CD4-positive, alpha-beta T cell (primary cell): ENCODE measurements around the gene TUBB1. TPM values are rescaled to one million over a fixed set of nuclear protein-coding genes. Genes with fewer than 3 reads are reported as not detected.

Experiments used
- ATAC-seq: fragments of 200-7000 bp; cut with Tn5 transposase; one replicate; pipeline ENCODE4 v1.10.0; 2022; ENCODE audit warnings: mild to moderate bottlenecking; ENCODE audit not compliant: poor library complexity
- CTCF ChIA-PET: fragments of 350-600 bp; sonication (Branson Sonifier 250); formaldehyde crosslinking; loops from one replicate; lab custom pipeline; 2021; ENCODE audit warnings: antibody characterized with exemption, inconsistent platforms; lab: Charles Lee
- POLR2A ChIA-PET: fragments of 350-600 bp; sonication (Branson Sonifier 250); formaldehyde crosslinking; loops from one replicate; lab custom pipeline; 2021; ENCODE audit warnings: antibody characterized with exemption, inconsistent platforms; lab: Charles Lee
- DNase-seq, 14 experiments: peaks; one replicate each; pipeline ENCODE4 v3.0.0-alpha.2; 2013 to 2020; ENCODE audit warnings: mixed read lengths in 2 of 14
- H3K27ac ChIP-seq, 2 donors: one replicate each; pipeline versions ENCODE4 v1.5.1 to v1.7.0; 2013; ENCODE audit warnings: low read length in 2 of 2, low read depth in 1 of 2, mild to moderate bottlenecking in 1 of 2
- H3K27me3 ChIP-seq, 2 experiments: 1 replicate in 1 of 2; 2 replicates in 1 of 2; pipeline versions ENCODE4 v1.6.1 to v1.7.0; 2013; ENCODE audit warnings: low read length in 2 of 2, control low read depth in 1 of 2, mild to moderate bottlenecking in 1 of 2, moderate library complexity in 1 of 2; ENCODE audit not compliant: insufficient read depth in 2 of 2, control insufficient read depth in 1 of 2
- H3K36me3 ChIP-seq: one replicate; pipeline ENCODE4 v1.6.1; 2013; ENCODE audit warnings: low read length, control low read depth; ENCODE audit not compliant: insufficient read depth
- H3K4me1 ChIP-seq: one replicate; pipeline ENCODE4 v1.6.1; 2013; ENCODE audit warnings: low read length, control low read depth; ENCODE audit not compliant: insufficient read depth
- H3K4me3 ChIP-seq: one replicate; pipeline ENCODE4 v1.5.1; 2013; ENCODE audit warnings: mild to moderate bottlenecking, low read length, moderate library complexity
- H3K9me3 ChIP-seq, 2 experiments: 1 replicate in 1 of 2; 2 replicates in 1 of 2; pipeline versions ENCODE4 v1.6.1 to v1.7.0; 2013; ENCODE audit warnings: low read length in 2 of 2, mild to moderate bottlenecking in 2 of 2, control low read depth in 1 of 2, moderate library complexity in 1 of 2; ENCODE audit not compliant: control insufficient read depth in 1 of 2, insufficient read depth in 1 of 2
- H3K27ac Mint-ChIP-seq: one replicate; pipeline ENCODE4 v1.8.0; 2020; ENCODE audit warnings: mixed read lengths
- H3K27me3 Mint-ChIP-seq: one replicate; pipeline ENCODE4 v1.8.0; 2021; ENCODE audit warnings: mixed read lengths
- H3K36me3 Mint-ChIP-seq: one replicate; pipeline ENCODE4 v1.8.0; 2021; ENCODE audit warnings: low read depth, mixed read lengths
- H3K4me1 Mint-ChIP-seq: one replicate; pipeline ENCODE4 v1.8.0; 2021; ENCODE audit warnings: low read depth, mixed read lengths
- H3K4me3 Mint-ChIP-seq: one replicate; pipeline ENCODE4 v1.8.0; 2020; ENCODE audit warnings: mild to moderate bottlenecking, mixed read lengths
- H3K9me3 Mint-ChIP-seq: one replicate; pipeline ENCODE4 v1.8.0; 2020; ENCODE audit warnings: mixed read lengths
- CTCF ChIP-seq: fragments of 200-600 bp; IDR thresholded peaks from one replicate; pipeline ENCODE4 v1.8.0; 2022; ENCODE audit warnings: antibody characterized with exemption, mild to moderate bottlenecking
- intact Hi-C, 2 experiments: fragments of 100-400 bp; cut with DNase I in 1 of 2; cut with micrococcal nuclease in 1 of 2; formaldehyde crosslinking; loops; one replicate each; pipeline versions ENCODE4 v1.15.1 to v1.9.0; 2023 to 2025; cut with DNase I, micrococcal nuclease
- total RNA-seq, 174 experiments: library from RNA in 2 of 174; stranded (reverse) in 2 of 174; gene quantifications; one replicate each; pipeline ENCODE4 v1.2.3 and lab custom pipeline; 2021 to 2026

Gene TUBB1
- total RNA-seq, 2 experiments from 2014 or later: 0.11 to 0.17 TPM

- H3K27ac Mint-ChIP-seq: no peak overlapping the region
- no peak for DNase-seq
- no peak for TF ChIP-seq CTCF
- no peaks in the 10 kb centered on the region for H3K36me3 Mint-ChIP-seq
- Histone ChIP-seq H3K36me3 (no peaks in the 10 kb centered on the region), H3K4me3 (no peak overlapping the region), H3K27me3 (no peaks in the 10 kb centered on the region), H3K27ac (no peak overlapping the region), H3K4me1 (no peaks in the 10 kb centered on the region), H3K9me3 (no peaks in the 10 kb centered on the region)
- H3K27me3 Mint-ChIP-seq: peaks cover 3% of the 10 kb centered on the region
- H3K9me3 Mint-ChIP-seq: no peaks in the 10 kb centered on the region
- POLR2A ChIA-PET: no interaction called here
- no peak for ATAC-seq
- intact Hi-C loops: no loop called here
- CTCF ChIA-PET: no interaction called here
- no peak overlapping the region for H3K4me3 Mint-ChIP-seq
- H3K4me1 Mint-ChIP-seq: no peaks in the 10 kb centered on the region
Measured at GRCh38 chr20:59069026-59069425, 49.8 kb downstream of the TUBB1 start.

- intact Hi-C loops: no loop called here
- H3K36me3 Mint-ChIP-seq: no peaks in the 10 kb centered on the region
- no peaks in the 10 kb centered on the region for H3K27me3 ChIP-seq
- no peaks in the 10 kb centered on the region for H3K9me3 Mint-ChIP-seq
- POLR2A ChIA-PET: no interaction called here
- H3K9me3 ChIP-seq: no peaks in the 10 kb centered on the region
- H3K4me1 ChIP-seq: no peaks in the 10 kb centered on the region
- DNase-seq (peak in 2 of 14 experiments; percentile 29 to 30), ATAC-seq (no peak)
- H3K27ac Mint-ChIP-seq: no peak overlapping the region
- no peaks in the 10 kb centered on the region for H3K36me3 ChIP-seq
- no peak for TF ChIP-seq CTCF
- no peak overlapping the region for H3K4me3 Mint-ChIP-seq
- H3K4me3 ChIP-seq: no peak overlapping the region
- no peaks in the 10 kb centered on the region for H3K4me1 Mint-ChIP-seq
- no peak overlapping the region for H3K27ac ChIP-seq
- CTCF ChIA-PET: interaction anchor here (0.6 kb wide), 1 partner anchor 421 kb away, joined by 3 read pairs; no protein-coding TSS in a partner anchor
- peaks cover 24% of the 10 kb centered on the region for H3K27me3 Mint-ChIP-seq
Measured at GRCh38 chr20:59071216-59071615, 52.0 kb downstream of the TUBB1 start.

- POLR2A ChIA-PET: no interaction called here
Measured at GRCh38 chr20:59073582-59073981, 54.4 kb downstream of the TUBB1 start.

More at GRCh38 chr20:59073582-59073981, 54.4 kb downstream of the TUBB1 start:
- H3K9me3 Mint-ChIP-seq: no peaks in the 10 kb centered on the region
- no peak for TF ChIP-seq CTCF
- CTCF ChIA-PET: no interaction called here
- no peak overlapping the region for H3K27ac ChIP-seq
- no peak overlapping the region for H3K27ac Mint-ChIP-seq
- no peak overlapping the region for H3K4me3 Mint-ChIP-seq
- H3K4me3 ChIP-seq: no peak overlapping the region
- DNase-seq (no peak), ATAC-seq (no peak)
- peaks cover 41% of the 10 kb centered on the region for H3K27me3 Mint-ChIP-seq
- H3K9me3 ChIP-seq: no peaks in the 10 kb centered on the region
- peaks cover 0 to 9% of the 10 kb centered on the region in 2 experiments for H3K27me3 ChIP-seq
- no peaks in the 10 kb centered on the region for H3K36me3 Mint-ChIP-seq
- no peaks in the 10 kb centered on the region for H3K4me1 ChIP-seq
- no peaks in the 10 kb centered on the region for H3K4me1 Mint-ChIP-seq
- no peaks in the 10 kb centered on the region for H3K36me3 ChIP-seq
- intact Hi-C loops: no loop called here
